ENCODE measurements around the gene GALNT2. TPM values are rescaled to one million over a fixed set of nuclear protein-coding genes. Genes with fewer than 3 reads are reported as not detected.

Gene GALNT2
- total and polyA plus RNA-seq, 4 experiments from 2014 or later = 11.5 to 20.9 (median 15.8) TPM

DNA sequence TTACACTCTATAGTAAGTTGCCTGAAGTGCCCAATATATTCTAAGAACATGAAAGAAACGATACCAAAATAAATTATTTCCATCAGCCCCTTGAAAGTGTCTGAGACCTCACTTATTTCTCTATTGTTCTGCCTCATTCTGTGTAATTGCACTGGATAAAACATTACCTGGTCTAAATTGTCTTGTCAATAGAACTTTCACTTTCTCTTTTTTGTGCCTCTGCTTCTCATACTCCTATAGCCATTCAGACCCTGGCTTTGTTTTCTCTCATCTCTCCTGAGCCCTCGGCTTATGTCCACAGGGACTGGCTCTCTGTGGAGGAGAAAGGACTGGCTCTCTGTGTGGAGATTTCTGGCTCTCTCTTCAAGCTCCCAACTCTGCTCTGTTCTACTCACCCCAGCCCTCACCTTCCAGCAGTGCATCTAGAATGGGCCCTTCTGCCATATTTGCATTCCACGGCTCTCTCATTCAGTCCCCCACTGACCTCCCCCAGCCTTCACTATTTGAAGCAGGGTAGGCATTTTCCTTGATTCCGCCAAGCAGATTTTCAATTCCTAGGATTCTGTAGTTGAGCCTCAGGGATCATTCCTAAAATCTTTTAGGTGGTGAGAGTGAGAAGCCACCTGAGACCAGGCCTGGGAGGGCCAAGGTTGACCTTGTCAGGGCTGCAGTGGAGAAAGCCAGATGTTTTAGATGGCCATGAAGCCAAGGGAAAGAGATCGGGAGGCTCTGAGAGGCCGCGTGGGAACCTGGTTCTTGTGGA is 15.9 kb upstream of the GALNT2 start:
- Histone ChIP-seq H3K27ac (ENCODE audit: low read depth, low read length) (no peak overlapping the region), H3K4me1 (ENCODE audit: insufficient read depth, low read length) (no peaks in the 10 kb centered on the region), H3K36me3 (ENCODE audit: insufficient read depth, low read length) (no peaks in the 10 kb centered on the region), H3K4me3 (ENCODE audit: low read length in 2 of 2) (no peak overlapping the region), H3K27me3 (ENCODE audit: insufficient read depth, low read length) (no peaks in the 10 kb centered on the region), H3K9me3 (ENCODE audit: control insufficient read depth in 1 of 2, low read length in 2 of 2) (no peaks in the 10 kb centered on the region)
- ChIA-PET CTCF (ENCODE audit: partially characterized antibody) (no interaction called here), POLR2A (ENCODE audit: partially characterized antibody) (no interaction called here)
- intact Hi-C loops (cut with micrococcal nuclease) = no loop called here
- peaks cover 0 to 7% (median 3%) of the 10 kb centered on the region in 4 donors for H3K4me1 Mint-ChIP-seq
- peak overlapping the region in 2 of 7 donors; percentile 10 to 57 for H3K27ac Mint-ChIP-seq
- H3K36me3 Mint-ChIP-seq = no peaks in the 10 kb centered on the region
- peak overlapping the region in 5 of 8 donors; percentile 29 to 67 (median 43) for H3K4me3 Mint-ChIP-seq
- no peaks in the 10 kb centered on the region for H3K9me3 Mint-ChIP-seq
- H3K27me3 Mint-ChIP-seq = peaks cover 3 to 5% of the 10 kb centered on the region in 2 donors
- DNase-seq = no peak

DNA sequence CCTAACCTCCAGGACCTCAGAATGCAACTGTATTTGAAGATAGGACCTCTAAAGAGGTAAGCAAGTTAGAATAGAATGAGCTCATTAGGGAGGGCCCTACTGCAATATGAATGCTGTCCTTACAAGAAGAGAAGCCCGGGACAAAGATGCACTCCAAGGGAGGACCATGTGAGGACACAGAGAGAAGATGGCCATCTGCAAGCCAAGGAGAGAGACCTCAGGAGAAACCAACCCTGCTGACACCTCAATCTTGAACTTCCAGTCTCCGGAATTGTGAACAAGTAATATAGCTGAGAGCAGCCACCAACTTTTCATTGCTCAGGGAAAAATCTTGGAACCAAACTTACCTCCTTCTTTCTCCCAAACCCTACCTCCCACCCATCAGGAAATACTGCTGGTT is 15.0 kb upstream of the GALNT2 start:
- no peak for DNase-seq
- H3K4me3 Mint-ChIP-seq = no peak overlapping the region
- H3K9me3 ChIP-seq (ENCODE audit: control insufficient read depth in 1 of 2, low read length in 2 of 2) = no peaks in the 10 kb centered on the region
- H3K4me3 ChIP-seq (ENCODE audit: low read length in 2 of 2) = no peak overlapping the region
- no peaks in the 10 kb centered on the region for H3K27me3 ChIP-seq (ENCODE audit: insufficient read depth, low read length)
- H3K36me3 Mint-ChIP-seq = no peaks in the 10 kb centered on the region
- intact Hi-C loops (cut with micrococcal nuclease) = no loop called here
- peaks cover 0 to 5% of the 10 kb centered on the region in 2 donors for H3K27me3 Mint-ChIP-seq
- H3K4me1 Mint-ChIP-seq = peaks cover 0 to 7% (median 3%) of the 10 kb centered on the region in 4 donors
- no peaks in the 10 kb centered on the region for H3K9me3 Mint-ChIP-seq
- H3K4me1 ChIP-seq (ENCODE audit: insufficient read depth, low read length) = no peaks in the 10 kb centered on the region
- no peak overlapping the region for H3K27ac ChIP-seq (ENCODE audit: low read depth, low read length)
- CTCF ChIA-PET (ENCODE audit: partially characterized antibody) = interaction anchor here (0.7 kb wide), 1 partner anchor 13 kb away, joined by 3 read pairs; no protein-coding TSS in a partner anchor
- POLR2A ChIA-PET (ENCODE audit: partially characterized antibody) = no interaction called here
- H3K36me3 ChIP-seq (ENCODE audit: insufficient read depth, low read length) = no peaks in the 10 kb centered on the region
- H3K27ac Mint-ChIP-seq = no peak overlapping the region

DNA sequence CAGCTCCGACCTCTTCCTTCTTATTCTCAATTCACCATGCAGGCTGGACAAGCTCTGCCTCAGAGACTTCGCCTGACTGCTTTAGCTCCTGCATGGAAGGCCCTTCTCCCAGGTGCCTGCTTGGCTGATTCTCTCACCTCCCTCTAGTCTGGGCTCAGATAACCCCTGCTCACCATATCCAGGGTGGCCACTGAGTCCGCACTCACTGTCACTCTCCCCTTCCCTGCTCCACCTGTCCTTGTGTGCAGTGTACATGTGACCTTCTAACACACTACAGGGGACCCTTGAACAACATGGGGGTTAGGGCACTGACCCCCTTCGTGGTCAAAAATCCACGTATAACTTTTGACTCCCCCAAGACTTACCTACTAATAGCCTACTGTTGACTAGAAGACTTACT is 14.4 kb upstream of the GALNT2 start:
- no peak for DNase-seq
- Mint-ChIP-seq H3K27me3 (peaks cover 0 to 4% of the 10 kb centered on the region in 2 donors), H3K4me3 (no peak overlapping the region), H3K36me3 (no peaks in the 10 kb centered on the region), H3K4me1 (peaks cover 0 to 7% (median 3%) of the 10 kb centered on the region in 4 donors), H3K9me3 (no peaks in the 10 kb centered on the region), H3K27ac (no peak overlapping the region)
- ChIA-PET POLR2A (ENCODE audit: partially characterized antibody) (no interaction called here), CTCF (ENCODE audit: partially characterized antibody) (interaction anchor here (0.7 kb wide), 1 partner anchor 13 kb away, joined by 3 read pairs; no protein-coding TSS in a partner anchor)
- Histone ChIP-seq H3K4me1 (ENCODE audit: insufficient read depth, low read length) (no peaks in the 10 kb centered on the region), H3K36me3 (ENCODE audit: insufficient read depth, low read length) (no peaks in the 10 kb centered on the region), H3K4me3 (ENCODE audit: low read length in 2 of 2) (no peak overlapping the region), H3K27me3 (ENCODE audit: insufficient read depth, low read length) (no peaks in the 10 kb centered on the region), H3K27ac (ENCODE audit: low read depth, low read length) (no peak overlapping the region), H3K9me3 (ENCODE audit: control insufficient read depth in 1 of 2, low read length in 2 of 2) (no peaks in the 10 kb centered on the region)
- intact Hi-C loops (cut with micrococcal nuclease) = no loop called here

DNA sequence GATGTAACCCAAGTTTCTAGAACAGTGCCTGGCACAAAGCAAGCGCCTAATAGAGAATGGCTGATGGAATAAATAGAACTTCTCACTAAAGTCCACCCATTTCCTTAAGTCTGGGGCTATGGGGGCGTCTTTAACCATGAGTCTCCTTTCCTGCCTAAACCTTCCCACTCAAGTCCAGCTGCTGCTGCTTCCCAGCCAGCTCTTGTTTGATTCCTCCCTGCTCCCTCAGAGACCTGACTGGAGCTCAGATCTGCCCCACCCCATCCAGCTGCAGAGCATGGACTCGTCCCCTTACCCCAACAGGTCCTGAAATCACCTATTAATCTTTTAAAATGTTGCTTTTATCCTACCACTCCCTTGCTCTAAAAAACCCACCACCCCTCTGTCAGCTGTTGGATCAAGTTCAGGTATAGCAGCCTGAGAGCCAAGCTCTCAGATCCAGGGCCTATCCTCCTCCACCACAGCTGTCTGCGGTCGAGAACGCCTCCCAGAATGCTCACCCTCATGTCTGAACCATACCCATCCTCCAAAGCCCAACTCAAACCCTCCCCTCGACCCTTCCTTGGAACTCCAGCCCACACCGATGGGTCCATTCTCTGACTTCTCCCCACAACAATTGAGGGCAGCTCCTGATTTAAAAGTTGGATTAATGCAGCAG is 12.8 kb upstream of the GALNT2 start:
- Mint-ChIP-seq H3K9me3 (no peaks in the 10 kb centered on the region), H3K4me1 (peaks cover 0 to 7% (median 3%) of the 10 kb centered on the region in 4 donors), H3K27me3 (peaks cover 2 to 4% of the 10 kb centered on the region in 2 donors), H3K36me3 (no peaks in the 10 kb centered on the region), H3K27ac (no peak overlapping the region), H3K4me3 (no peak overlapping the region)
- ChIA-PET CTCF (ENCODE audit: partially characterized antibody) (no interaction called here), POLR2A (ENCODE audit: partially characterized antibody) (no interaction called here)
- Histone ChIP-seq H3K4me1 (ENCODE audit: insufficient read depth, low read length) (no peaks in the 10 kb centered on the region), H3K4me3 (ENCODE audit: low read length in 2 of 2) (no peak overlapping the region), H3K36me3 (ENCODE audit: insufficient read depth, low read length) (no peaks in the 10 kb centered on the region), H3K27me3 (ENCODE audit: insufficient read depth, low read length) (no peaks in the 10 kb centered on the region), H3K9me3 (ENCODE audit: control insufficient read depth in 1 of 2, low read length in 2 of 2) (no peaks in the 10 kb centered on the region), H3K27ac (ENCODE audit: low read depth, low read length) (no peak overlapping the region)
- intact Hi-C loops (cut with micrococcal nuclease) = no loop called here
- no peak for DNase-seq

DNA sequence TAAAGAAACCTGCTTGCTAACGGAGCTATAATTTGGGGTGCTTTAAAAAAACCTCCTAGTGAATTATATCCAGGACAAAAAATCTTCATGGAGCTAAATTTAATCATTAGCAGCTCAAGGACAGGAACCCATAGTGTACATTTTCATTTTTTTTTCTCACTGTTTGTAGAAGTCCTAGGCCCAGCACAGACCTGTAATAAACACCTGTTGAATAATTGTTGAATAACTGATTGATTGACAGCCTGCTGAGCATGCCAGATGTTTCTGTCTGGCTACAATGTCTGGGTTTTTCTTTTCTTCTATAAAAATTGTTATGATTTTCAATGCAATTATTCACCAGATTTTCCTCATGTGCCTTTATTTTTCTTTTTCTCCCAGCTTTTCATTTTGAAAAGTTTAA is 10.9 kb upstream of the GALNT2 start:
- Mint-ChIP-seq H3K27me3 (peaks cover 2 to 4% of the 10 kb centered on the region in 2 donors), H3K4me1 (peaks cover 0 to 4% (median under 1%) of the 10 kb centered on the region in 4 donors), H3K27ac (no peak overlapping the region), H3K9me3 (peaks cover 0 to under 1% (median 0%) of the 10 kb centered on the region in 8 donors), H3K36me3 (no peaks in the 10 kb centered on the region), H3K4me3 (no peak overlapping the region)
- H3K4me1 ChIP-seq (ENCODE audit: insufficient read depth, low read length) = no peaks in the 10 kb centered on the region
- no peaks in the 10 kb centered on the region for H3K9me3 ChIP-seq (ENCODE audit: control insufficient read depth in 1 of 2, low read length in 2 of 2)
- ChIA-PET CTCF (ENCODE audit: partially characterized antibody) (no interaction called here), POLR2A (ENCODE audit: partially characterized antibody) (interaction anchor here (0.6 kb wide), 1 partner anchor 11 kb away, joined by 3 read pairs; no protein-coding TSS in a partner anchor)
- no peaks in the 10 kb centered on the region for H3K27me3 ChIP-seq (ENCODE audit: insufficient read depth, low read length)
- H3K27ac ChIP-seq (ENCODE audit: low read depth, low read length) = no peak overlapping the region
- H3K4me3 ChIP-seq (ENCODE audit: low read length in 2 of 2) = no peak overlapping the region
- DNase-seq = no peak
- intact Hi-C loops (cut with micrococcal nuclease) = no loop called here
- H3K36me3 ChIP-seq (ENCODE audit: insufficient read depth, low read length) = no peaks in the 10 kb centered on the region

DNA sequence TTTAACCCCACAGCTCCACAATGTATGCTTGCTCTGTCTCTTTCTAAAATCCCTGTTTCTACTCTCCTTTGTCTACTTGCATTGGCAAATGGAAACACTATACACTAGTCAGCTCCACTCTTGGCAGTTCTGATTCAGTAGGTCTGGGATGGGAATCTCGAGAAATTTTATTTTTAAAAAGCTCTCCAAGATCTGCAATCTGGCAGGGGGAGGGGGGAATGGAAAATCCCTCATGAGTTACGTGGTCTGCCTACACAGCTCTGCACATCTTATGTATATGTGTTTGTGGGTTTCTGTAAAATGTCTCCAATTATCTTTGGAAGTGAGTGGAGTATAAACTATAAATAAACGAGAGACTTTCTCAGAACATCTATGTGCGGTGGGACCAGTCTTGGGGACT is 9.9 kb upstream of the GALNT2 start:
- H3K27ac Mint-ChIP-seq = no peak overlapping the region
- H3K36me3 ChIP-seq (ENCODE audit: insufficient read depth, low read length) = no peaks in the 10 kb centered on the region
- CTCF ChIA-PET (ENCODE audit: partially characterized antibody) = no interaction called here

DNA sequence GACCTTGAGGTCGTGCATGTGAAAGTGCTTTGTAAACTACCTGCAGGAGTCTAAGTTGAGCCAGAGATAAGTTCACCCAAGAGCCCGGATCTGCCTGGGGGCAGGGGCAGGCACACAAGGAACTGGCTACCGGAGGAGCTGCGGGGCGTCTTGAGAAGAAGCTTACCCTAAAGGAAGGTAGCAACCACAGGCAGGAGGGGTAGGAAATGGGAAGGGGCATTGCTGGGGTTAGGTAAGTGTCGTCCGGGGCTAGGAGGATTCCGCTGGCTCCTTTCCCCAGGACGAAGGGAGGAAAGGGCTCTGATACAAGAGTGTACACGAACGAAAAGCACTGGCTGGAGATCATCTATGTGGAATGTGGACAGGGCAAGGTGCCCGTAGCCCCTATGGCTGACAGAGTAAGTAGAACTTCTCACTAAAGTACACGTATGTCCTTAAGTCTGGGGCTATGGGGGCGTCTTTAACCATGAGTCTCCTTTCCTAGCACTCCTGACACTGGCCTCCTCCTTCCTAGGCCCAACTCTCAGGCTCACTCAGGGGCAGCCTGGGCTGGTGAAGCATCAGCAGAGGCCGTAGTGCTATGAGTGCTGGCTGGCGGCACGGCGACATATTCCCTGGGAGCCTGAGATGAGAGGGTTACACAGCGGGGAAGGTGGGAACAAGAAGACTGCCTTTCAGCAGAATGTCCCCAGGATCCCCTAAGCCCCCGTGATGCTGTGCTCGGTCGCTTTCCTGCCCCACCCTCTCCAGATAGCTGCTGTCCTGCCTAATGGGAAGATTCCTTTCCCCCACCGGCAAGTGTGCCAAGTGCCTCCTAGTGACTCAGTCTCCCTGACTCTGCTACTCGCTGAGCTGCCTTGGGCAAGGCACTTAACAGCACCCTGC is 9.1 kb upstream of the GALNT2 start:
- Mint-ChIP-seq H3K9me3 (peaks cover 0 to 2% (median 0%) of the 10 kb centered on the region in 8 donors), H3K4me3 (no peak overlapping the region), H3K36me3 (no peaks in the 10 kb centered on the region), H3K27ac (no peak overlapping the region), H3K4me1 (no peaks in the 10 kb centered on the region), H3K27me3 (peaks cover 2 to 4% of the 10 kb centered on the region in 2 donors)
- Histone ChIP-seq H3K27ac (ENCODE audit: low read depth, low read length) (no peak overlapping the region), H3K27me3 (ENCODE audit: insufficient read depth, low read length) (no peaks in the 10 kb centered on the region), H3K4me3 (ENCODE audit: low read length in 2 of 2) (no peak overlapping the region), H3K36me3 (ENCODE audit: insufficient read depth, low read length) (no peaks in the 10 kb centered on the region), H3K9me3 (ENCODE audit: control insufficient read depth in 1 of 2, low read length in 2 of 2) (no peaks in the 10 kb centered on the region), H3K4me1 (ENCODE audit: insufficient read depth, low read length) (no peaks in the 10 kb centered on the region)
- intact Hi-C loops (cut with micrococcal nuclease) = no loop called here
- DNase-seq = no peak
- ChIA-PET CTCF (ENCODE audit: partially characterized antibody) (no interaction called here), POLR2A (ENCODE audit: partially characterized antibody) (interaction anchor here (1.0 kb wide), 1 partner anchor 9 kb away, joined by 3 read pairs; the partner anchor contains the start of gene GALNT2)

More for the DNA sequence above, 9.9 kb upstream of the GALNT2 start:
- Mint-ChIP-seq H3K9me3 (peaks cover 0 to 1% (median 0%) of the 10 kb centered on the region in 8 donors), H3K27me3 (peaks cover 2 to 4% of the 10 kb centered on the region in 2 donors), H3K36me3 (no peaks in the 10 kb centered on the region), H3K4me1 (no peaks in the 10 kb centered on the region), H3K4me3 (no peak overlapping the region)
- no peaks in the 10 kb centered on the region for H3K27me3 ChIP-seq (ENCODE audit: insufficient read depth, low read length)
- POLR2A ChIA-PET (ENCODE audit: partially characterized antibody) = no interaction called here
- H3K4me3 ChIP-seq (ENCODE audit: low read length in 2 of 2) = no peak overlapping the region
- no peaks in the 10 kb centered on the region for H3K9me3 ChIP-seq (ENCODE audit: control insufficient read depth in 1 of 2, low read length in 2 of 2)
- no peaks in the 10 kb centered on the region for H3K4me1 ChIP-seq (ENCODE audit: insufficient read depth, low read length)
- no peak for DNase-seq
- intact Hi-C loops (cut with micrococcal nuclease) = no loop called here
- no peak overlapping the region for H3K27ac ChIP-seq (ENCODE audit: low read depth, low read length)

Data from CD4-positive, alpha-beta memory T cell (primary cell).